Stimulated activated CD4-positive, alpha-beta T cell treated with anti-CD3 and anti-CD28 coated beads, Interleukin-4, amount 100 ng/mL, for 48 hours (primary cell): ENCODE results near the gene CCDC12.

Experiments used
- DNase-seq, 2 donors: peaks; one replicate each; pipeline ENCODE4 v3.0.0-alpha.2; 2020; ENCODE audit warnings: low read depth in 2 of 2

The CCDC12 gene

DNA sequence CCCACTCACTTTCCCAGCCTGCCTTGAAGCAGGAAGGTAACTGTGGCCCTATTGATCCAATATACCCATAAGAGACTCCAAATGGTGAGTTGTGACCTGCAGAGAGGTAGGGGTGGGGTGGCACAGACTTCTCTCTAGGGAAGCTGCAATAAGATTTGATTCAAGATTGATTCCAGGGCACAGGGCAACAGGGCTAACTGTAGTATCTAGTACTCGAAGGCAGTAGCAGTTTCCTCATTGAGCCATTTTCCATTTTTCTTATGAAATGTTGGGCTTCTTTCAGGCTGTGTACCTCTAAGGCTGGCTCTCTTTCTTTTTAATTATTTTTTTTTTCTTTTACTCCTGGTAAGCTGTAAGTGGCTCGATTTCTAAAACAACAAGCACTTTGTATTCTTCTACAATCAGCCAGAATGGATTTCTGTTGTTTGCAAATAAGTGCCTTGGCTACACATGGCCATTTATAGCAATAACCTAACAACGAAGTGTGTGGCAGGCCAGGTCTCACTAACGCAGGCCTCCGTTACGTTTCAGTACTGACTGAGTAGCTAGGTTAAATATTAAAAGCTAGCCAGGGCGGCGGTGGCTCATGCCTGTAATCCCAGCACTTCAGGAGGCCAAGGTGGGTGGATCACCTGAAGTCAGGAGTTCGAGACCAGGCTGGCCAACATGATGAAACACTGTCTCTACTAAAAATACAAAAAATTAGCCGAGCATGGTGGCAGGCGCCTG, 19.3 kb downstream of the CCDC12 start:
- no peak for DNase-seq

DNA sequence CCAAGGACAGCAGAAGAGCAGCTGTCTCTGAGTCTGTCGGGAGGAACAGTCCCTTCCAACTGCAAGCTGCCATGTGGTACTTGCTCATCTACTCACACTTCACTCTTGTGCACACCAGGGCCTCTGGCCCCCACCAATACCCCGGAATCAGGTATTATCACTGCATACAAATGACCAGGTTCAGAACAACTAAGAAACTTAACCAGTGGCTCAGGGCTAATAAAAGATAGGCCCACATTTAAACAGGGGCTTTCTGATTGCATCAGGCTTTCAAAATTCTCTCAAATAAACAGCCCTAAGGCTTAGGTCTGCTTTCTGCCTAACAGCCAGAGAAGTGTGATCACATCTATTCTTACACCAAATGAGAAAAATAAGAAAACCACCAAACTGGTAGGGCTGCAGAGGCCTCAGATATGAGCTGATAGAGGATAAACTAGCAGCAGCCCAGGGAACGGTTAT, 20.7 kb downstream of the CCDC12 start:
- no peak for DNase-seq

DNA sequence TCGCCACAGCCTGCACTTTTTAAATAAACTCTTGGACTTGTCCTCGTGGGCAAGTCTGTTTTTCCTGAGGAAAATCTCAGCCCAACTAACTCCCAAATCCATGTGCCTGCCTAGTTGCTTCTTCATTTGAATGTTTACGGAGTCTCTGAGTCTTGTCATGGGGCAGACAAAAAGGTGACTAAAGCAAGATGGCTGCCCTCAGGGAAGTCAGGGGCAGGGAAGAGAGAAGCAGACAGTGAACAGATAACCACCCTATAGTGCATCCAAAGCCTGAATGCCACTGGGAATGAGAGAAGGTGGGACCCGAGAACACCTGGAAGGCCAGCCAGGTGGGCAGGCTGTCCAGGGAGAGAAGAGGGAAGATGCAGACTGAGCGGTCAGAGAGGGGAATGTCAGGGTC, 21.4 kb downstream of the CCDC12 start:
- DNase-seq = no peak

DNA sequence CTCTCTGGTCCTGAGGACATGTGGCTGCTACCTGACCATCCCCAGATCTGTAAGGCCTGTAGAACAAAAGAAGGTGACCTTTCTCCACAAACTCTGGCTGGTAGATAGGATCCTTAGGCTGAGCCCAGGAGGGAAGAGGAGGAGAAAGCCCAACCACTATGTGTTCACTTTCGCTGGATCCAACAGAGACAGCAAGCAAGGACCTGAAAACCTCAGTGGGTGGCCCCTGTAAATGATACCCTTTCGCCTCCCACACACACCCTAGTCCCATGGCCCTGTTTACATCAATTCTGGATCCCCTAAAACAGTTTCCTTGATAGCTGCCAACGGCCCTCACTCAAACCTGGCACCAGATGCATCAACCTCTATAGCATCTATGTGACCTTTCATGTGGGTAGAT, 22.4 kb downstream of the CCDC12 start:
- no peak for DNase-seq

DNA sequence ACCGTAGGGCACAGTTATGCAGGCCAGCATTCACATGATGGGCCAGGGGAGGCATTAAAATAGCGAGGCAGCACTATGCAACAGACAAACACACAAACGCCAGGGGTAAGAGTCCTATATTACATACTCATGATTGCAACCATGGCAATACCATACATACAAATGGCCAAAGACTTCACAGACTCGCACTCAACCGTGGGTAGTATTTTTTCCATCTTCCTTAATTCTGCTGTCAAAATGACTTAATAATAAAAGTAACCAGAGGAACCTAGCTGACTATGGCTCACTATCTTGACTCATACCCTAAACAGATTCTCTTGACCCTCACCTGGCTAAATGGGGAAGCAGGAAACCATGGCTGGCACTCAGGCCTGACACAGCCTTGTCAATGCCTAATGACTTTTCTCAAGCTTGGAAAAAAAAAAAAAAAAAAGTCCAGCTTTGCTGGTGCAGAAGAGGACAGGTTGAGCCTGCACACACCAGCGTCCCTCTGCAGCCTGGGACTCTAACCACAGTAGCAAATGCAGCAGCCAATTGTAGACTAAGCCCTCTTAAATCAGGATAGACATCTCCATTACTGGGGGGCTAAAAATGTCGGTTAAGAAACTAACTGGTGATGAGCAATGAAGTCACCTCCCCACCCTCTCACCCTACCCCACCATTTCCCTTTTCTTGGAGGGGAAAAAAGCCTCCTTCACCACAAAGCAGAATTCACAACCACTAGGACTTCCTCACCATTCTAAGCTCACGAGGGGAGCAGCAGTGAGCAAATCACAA, 23.1 kb downstream of the CCDC12 start:
- DNase-seq = no peak

DNA sequence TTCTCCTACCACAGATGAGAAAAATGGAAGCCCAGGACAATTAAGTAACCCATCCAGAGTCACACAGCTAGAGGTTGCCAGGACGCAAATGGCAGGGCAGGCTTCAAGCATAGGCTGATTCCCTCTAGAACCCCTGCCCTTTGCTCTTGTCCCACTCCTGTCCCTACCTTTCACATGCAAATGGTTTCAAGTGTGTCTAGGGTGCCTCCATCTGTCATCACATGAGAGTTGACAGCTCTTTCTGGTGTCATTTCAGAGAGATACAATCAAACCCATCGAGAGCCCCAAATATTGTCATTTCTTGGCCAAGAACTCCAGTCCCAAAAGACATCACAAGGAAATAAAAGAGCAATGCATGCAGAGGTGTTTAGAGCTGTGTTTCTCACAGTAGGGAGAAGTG, 23.7 kb downstream of the CCDC12 start:
- no peak for DNase-seq

DNA sequence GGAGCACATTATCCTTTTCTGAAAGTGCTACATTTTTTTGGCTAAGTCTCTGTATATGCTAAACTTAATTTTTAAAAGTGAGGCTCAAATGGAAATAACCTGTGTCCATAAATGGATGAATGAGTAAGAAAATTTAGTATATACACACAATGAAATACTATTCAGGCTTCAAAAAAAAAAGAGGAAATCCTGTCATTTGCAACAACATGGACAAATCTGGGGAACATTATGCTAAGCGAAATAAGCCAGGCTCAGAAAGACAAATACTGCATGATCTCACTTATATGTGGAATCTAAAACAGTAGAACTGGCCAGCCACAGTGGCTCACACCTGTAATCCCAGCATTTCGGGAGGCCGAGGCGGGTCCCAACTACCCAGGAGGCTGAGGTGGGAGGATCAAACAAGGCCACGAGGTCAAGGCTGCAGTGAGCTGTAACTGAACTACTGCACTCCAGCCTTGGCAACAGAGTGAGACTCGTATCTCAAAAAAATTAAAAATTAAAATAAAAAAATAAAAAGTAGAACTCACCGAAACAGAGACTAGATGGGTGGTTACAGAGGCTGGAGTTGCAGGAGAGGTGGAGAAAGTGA, 25.8 kb downstream of the CCDC12 start:
- DNase-seq = no peak

DNA sequence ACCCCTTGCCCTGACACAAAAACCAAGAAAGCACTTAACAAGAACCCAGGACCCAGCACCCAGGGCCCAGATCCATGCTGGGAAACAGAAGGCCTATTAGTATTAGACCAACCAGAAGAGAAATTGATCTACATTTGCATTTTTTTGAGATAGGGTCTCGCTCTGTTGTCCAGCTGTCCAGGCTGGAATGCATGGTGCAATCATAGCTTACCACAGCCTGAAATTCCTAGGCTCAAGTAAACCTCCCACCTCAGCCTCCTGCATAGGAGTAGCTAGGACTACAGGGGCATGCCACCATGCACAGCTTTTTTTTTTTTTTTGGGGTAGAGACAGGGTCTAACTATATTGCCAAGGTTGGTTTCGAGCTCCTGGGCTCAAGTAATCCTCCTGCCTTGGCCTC, 26.4 kb downstream of the CCDC12 start:
- no peak for DNase-seq

DNA sequence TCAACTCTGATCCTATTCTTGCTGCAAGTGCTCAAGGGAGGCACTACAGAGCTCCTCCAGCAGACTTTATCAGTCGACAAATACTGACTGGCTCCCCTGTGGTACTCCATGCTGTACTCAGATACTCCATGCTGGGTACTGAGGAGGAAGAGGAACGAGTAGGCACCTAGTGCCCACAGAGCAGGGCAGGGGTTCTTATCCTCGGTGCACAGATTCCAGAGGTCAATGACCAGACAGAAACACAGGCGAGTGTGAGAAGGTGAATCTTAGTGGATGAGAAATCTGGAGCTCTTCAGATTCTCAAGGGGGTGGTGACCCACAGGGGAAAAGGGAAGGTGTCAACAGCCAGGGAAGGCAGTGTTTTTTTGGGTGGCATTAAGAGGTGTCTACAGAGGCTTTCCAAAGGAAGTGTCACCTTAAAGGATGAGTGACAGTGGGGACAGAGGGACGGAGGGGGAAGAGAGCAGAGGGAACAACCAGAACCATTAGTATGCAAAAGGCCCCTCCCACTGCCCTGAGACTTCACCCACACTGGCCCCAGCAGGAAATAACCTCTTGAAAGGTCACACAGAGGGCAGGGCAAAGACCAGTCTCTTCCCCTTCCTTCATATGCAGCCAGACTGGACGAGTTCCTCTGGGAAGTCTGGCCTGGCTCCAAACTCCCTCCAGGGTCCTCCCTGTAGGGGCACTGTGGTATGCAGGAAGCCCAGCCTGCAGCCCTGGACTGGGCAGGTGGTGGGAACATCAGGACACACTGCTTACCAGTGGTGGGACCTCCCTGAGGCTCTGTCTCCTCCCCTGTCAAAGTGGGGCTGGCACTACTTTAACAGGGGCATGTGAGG, 27.5 kb downstream of the CCDC12 start:
- no peak for DNase-seq

DNA sequence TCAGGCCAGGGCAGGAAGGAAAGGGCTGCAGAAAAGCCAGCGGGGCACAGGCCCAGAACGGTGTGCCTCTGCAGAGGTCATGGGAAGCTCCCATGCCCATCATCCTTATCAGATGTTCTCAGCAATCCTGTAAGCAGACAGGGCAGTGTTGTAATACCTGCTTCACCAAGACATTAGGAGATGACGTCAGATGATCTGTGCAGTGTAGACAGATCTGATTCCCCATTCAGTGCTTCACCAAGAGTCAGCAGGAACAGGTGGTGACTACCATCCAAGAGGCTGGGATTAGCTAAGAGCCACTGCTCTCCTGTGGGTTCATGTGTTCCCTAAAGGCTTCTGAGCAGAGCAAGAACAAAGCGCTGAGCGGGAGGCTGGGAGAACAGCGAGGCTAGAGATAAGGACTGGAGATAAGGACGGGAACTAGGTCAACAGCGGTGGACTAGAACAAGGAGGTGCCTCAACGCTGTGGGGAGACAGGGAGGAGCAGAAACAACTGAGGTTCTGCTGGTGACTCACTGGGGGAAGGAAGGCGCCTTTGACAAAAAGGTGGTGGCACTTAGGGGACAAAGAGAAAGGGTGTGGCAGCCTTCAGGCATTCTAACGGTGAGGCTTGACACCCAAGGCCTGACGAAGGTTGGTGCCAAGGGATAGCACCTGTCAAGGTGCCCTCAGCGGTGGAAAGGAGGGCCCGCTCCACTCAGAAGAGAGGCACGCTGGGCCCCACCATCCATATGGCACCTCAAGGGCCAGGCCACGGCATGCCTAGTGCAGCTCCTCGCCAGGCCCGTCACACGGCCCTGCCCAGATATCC, 28.4 kb downstream of the CCDC12 start:
- peak; percentile 34 to 61 for DNase-seq

DNA sequence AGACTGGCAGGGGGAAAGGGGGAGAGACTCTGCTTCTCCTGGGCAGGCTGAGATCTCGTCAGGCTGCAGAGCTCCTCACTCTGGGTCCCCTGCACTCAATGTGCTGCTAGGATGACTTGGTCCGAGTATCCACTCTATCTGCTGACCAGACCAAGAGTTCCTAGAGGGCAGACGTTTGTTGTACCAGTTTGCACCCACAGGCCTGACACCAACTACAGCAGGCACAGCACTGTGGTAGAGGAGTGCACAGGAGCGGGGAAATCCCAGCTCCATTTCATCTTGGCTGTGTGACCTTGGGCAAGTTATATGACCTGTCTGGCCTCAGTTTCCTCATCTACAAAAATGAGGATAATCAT, 29.0 kb downstream of the CCDC12 start:
- no peak for DNase-seq

DNA sequence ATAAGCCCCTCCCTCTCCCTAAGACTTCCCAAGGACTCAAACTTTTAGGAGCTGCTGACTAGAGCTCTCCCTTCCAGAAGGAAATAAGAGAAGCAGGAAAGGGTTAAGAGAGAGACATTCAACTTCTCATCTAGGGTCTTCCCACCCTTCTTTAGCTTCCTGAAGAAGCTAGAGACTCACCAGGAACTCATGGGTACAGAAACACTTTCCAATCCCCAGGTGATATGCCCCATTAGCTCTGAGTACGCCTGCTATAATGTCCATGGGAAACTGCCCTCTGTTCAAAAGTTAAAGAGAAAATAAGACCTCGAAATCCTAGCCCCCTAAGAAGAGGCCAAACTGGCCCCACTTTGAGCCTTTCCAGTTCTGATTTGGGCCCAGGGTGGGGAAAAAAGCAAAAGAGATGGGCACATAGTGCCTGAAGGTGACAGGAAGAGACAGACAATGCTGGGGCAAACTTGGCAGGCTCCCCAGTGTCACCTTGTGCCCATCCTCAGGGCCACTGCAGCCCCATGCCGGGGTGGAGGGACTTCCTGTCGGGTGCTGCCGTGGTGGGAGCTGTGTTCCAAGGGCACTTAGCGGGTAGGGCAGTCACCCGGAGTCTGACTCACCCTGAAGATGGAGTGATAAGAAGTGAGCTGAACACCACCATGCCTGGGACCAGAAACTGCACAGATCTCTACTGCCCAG, 29.5 kb downstream of the CCDC12 start:
- DNase-seq = peak; percentile 51 to 56

DNA sequence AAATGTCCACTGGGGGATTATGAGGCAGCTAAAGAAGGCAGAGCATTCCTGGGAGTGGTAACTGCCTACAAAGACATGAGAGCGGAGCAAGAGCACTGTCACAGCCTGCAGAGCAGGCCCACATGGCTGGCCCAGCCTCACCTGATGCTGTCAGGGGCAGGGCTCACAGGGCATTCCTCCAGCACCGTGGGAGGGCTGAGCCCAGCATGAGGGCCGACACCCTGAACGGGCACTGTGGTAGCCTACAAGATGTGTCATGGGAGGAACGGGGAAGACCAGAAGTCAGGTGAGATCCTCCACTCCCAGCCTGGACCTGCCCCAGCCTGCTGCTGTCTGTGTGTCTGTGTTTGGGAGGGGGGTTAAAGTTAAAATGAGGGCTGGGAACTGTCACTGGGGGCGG, 30.1 kb downstream of the CCDC12 start:
- DNase-seq = no peak

DNA sequence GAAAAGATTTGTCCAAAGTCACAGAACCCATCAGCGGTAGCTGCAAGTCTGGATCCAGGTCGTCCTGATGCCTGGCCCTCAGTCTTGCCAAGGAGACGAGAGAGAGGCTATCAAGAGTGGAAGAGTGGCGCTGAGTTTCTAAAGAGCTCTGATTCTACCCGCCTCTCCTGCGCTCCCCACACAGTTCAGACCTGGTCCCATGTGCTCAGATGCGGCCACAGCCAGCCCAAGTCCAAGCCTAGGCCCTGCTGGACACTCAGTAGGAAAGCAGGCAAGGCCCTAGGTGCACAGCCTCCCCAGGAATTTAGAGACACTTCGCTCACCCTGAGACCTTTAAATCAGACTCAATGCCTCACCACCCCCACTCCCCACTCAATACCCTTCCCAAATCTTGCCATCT, 32.4 kb downstream of the CCDC12 start:
- no peak for DNase-seq

DNA sequence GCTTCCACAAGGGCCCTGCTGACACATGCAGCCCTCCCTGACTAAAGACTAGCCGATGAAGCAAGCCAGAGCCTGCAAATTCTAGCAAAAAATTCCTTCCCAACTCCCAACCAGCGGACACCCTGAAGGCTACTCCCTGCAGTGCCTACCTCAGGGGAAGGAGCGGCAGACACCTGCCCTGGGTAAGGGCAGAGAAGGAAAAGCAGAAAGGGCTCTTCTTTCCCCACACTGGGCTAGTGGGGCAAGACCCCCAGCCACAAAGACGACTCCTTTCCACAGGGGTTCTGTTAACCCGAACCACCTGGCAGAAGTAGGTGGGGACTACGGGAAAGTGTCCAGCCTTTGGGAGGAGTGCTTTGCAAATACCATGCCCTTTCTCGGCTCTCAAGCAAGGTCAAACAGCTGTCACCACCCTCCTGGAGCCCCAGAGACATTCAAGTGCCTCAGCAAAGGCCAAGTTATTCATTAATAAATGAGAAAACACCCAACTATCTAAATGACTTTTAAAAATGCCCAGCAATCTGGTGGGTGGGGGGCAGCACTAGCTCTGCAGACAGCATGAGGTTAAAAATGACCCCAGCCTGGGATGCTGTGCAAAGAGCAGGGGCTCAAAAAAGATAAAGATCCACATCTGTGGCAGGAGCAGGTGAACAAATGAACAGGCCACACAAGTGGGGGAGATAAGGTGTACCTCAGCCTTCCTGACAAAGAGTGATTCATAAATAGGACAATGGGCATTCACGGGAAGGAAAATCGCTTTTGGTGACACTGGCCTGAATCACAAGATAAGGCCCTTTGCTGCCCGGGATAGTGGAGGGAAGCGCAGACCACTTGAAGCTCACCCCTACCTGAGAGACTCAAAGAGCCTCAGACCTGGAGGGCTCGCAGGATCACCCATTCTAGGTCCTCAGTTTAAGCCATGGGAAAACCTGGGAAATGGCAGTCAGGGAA, 33.0 kb downstream of the CCDC12 start:
- no peak for DNase-seq

DNA sequence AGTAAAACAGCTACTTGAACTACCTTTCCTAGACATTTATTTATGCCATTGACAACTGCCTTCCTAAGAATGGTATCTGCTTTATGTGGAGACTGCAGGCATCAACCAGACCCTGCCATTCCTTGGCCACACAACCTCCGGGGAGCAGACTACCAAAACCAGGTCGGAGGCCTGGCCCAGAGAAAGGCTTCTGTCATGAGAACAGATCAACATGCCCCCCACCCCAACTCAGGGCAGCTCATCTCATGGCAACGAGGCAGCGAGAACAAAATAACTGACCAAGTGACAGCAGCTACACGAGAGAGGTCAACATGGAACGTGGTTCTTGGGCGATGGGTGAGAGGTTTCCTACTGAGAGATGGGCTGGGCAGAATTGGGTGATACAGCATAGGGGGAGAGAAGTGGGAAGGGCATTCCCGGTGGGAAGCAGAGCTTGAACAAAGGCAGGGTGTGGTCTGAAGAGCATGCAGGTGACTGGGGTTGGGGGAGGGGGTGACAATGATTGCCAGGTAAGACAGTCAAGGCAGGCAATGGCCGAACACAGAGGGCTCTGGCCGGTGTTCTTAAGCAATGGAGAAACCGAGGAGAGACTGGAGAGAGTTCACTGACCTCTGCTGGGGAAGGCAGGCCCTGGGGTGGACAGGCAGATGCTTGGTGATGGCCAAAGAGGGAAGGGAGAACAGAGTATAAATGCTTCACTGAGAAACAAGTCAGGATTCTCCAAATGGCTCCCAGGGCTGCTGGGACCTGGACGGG, 33.9 kb downstream of the CCDC12 start:
- no peak for DNase-seq

DNA sequence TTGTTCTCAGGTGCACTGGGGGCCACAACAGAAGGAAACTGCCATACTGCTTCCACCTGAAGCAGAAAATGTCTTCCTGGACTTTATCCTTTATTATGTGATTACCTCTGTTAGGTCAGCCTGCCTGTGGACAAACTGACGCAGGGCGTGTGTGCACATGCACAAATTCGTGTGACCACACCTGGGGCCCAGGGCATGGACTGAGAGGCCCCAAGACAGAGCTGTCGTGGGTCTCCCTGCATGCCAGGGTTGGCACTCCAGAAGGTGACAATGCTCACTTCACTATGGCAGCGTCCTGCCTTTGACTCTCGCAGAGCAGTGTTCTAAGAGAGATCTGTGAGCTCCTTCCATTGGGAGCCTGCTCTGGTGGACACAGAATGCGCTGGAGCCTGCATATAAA, 34.5 kb downstream of the CCDC12 start:
- DNase-seq = no peak

DNA sequence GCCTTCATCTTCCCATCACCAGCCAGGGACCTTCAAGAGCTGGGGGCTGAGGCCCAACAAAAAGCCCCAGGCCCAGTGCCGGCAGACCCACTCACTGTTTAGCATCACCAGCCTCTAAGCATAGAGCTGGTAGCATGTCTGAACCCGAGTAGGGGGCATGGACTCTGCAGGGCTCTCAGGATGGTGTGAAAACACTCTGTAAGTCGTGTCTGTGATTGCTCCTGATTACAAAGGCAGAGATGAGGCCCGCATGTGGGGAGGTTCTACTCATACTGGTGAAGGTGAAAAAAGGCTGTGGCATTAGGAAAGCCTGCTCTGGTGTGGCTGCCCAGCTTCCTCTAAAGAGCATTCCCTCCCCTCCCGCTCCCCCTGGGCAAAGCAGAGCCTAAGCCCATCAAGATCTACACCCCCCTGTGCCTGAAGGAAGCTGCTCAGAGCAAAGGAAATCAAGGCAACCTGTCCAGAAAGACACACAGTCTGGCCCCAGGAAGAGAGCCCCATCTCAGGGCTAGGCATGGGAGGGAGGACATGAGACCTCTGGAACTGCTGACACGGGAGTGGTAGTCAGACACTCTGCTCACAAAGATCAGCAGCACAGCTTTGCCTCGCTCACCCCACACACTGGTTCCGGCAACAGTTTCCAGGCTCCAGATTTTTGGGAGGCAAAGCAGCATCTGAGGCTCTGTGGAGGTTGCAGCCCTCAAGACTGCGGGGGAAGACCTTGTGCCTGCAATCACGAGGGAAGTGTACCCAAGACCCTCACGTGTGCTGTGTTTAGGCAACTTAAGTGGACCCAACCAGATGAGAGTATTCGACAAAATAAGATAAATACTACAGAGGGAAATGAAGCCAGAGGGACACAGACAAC, 36.7 kb downstream of the CCDC12 start:
- DNase-seq = no peak
